ENCODE results near the gene TFAM. TPM values are rescaled to one million over a fixed set of nuclear protein-coding genes. Genes with fewer than 3 reads are reported as not detected.
"Not testable (repeated sequence)": the region's sequence is repeated elsewhere in the genome, so short reads cannot be mapped to it uniquely, and the experiment has no call there.

TFAM gene
- total RNA-seq, 1 experiment from 2014 or later, result 57.6 TPM

GRCh38 chr10:58415757-58416156 is 30.5 kb downstream of the TFAM start:
- no peaks in the 10 kb centered on the region for H4K20me1 ChIP-seq (ENCODE audit: insufficient read depth)
- ATAC-seq, result no peak
- no peaks in the 10 kb centered on the region for H3K36me3 ChIP-seq (ENCODE audit: control insufficient read depth in 1 of 2, insufficient read depth in 2 of 2, low read length in 2 of 2)
- BruUV-seq (replicated peaks), result no TSS peak
- TF ChIP-seq ZFX (IDR thresholded peaks at IDR 0.05) (no peak), EZH2phosphoT487 (IDR thresholded peaks at IDR 0.05; ENCODE audit: borderline replicate concordance) (no peak), ATF3 (IDR thresholded peaks at IDR 0.05) (no peak), TCF7L2 (IDR thresholded peaks at IDR 0.05; ENCODE audit: borderline replicate concordance, extremely low read depth, insufficient read depth, insufficient read length) (no peak), RAD21 (IDR thresholded peaks at IDR 0.05; ENCODE audit: low read depth) (no peak), EGR1 (IDR thresholded peaks at IDR 0.05; ENCODE audit: low read depth) (no peak), JUND (IDR thresholded peaks at IDR 0.05) (no peak), YY1 (IDR thresholded peaks at IDR 0.05; ENCODE audit: extremely low read depth, insufficient replicate concordance, low read depth, low read length) (no peak), ELF1 (IDR thresholded peaks at IDR 0.05; ENCODE audit: borderline replicate concordance, low read depth) (no peak), SP1 (IDR thresholded peaks at IDR 0.05; ENCODE audit: low read depth) (no peak), FOSL1 (IDR thresholded peaks at IDR 0.05; ENCODE audit: low read depth) (no peak), POLR2A (IDR thresholded peaks at IDR 0.05; ENCODE audit: borderline replicate concordance, extremely low read depth, insufficient read depth, insufficient read length) (no peak), SRF (IDR thresholded peaks at IDR 0.05; ENCODE audit: low read depth) (no peak), CTCF (IDR thresholded peaks at IDR 0.05 in 2 of 3, conservative IDR thresholded peaks at IDR 0.05 in 1 of 3; ENCODE audit: borderline replicate concordance in 1 of 3, insufficient read depth in 1 of 3, low read depth in 2 of 3, low read length in 2 of 3) (no peak), REST (IDR thresholded peaks at IDR 0.05; ENCODE audit: low read depth) (no peak), MAX (IDR thresholded peaks at IDR 0.05) (no peak), ZNF274 (IDR thresholded peaks at IDR 0.05; ENCODE audit: low read depth, low read length) (no peak), CEBPB (IDR thresholded peaks at IDR 0.05; ENCODE audit: low read depth) (no peak)
- H3K9me2 ChIP-seq (ENCODE audit: insufficient read depth), result no peaks in the 10 kb centered on the region
- no peak overlapping the region for H3K4me3 ChIP-seq (replicated peaks in 1 of 2; ENCODE audit: low read depth in 1 of 2, low read length in 2 of 2)
- no peak overlapping the region for H3K9ac ChIP-seq (ENCODE audit: low read length)
- H2AFZ ChIP-seq (ENCODE audit: low read depth, low read length, poor library complexity, severe bottlenecking), result no peak overlapping the region
- H3K4me2 ChIP-seq (ENCODE audit: low read length), result no peak overlapping the region
- ChIA-PET POLR2A (no interaction called here), CTCF (interaction anchor here (1.6 kb wide), 1 partner anchor 19 kb away, joined by 4 read pairs; no protein-coding TSS in a partner anchor), RAD21 (ENCODE audit: low non-redundant PET in 1 of 2, low total read pairs in 2 of 2, uncharacterized antibody in 2 of 2, unreplicated experiment in 2 of 2) (no interaction called here)
- no peaks in the 10 kb centered on the region for H3K9me3 ChIP-seq (ENCODE audit: control insufficient read depth in 1 of 2, insufficient read depth in 1 of 2, low read depth in 1 of 2, low read length in 2 of 2)
- H3K27ac ChIP-seq (ENCODE audit: low read depth, low read length), result no peak overlapping the region
- H3K4me1 ChIP-seq (ENCODE audit: control insufficient read depth in 1 of 2, insufficient read depth in 2 of 2, low read length in 2 of 2), result no peaks in the 10 kb centered on the region
- intact Hi-C loops (cut with micrococcal nuclease), result loop anchor here (10.0 kb wide), 2 partner anchors 819 to 1209 kb away; no protein-coding TSS in a partner anchor
- no peak for DNase-seq (ENCODE audit: low read depth, low spot score)
- H3K79me2 ChIP-seq (ENCODE audit: insufficient read depth, low read length), result no peaks in the 10 kb centered on the region
- H3K27me3 ChIP-seq (ENCODE audit: insufficient read depth, low read length), result no peaks in the 10 kb centered on the region

- POLR2A ChIA-PET; BruUV-seq (replicated peaks); H2AFZ ChIP-seq (ENCODE audit: low read depth, low read length, poor library complexity, severe bottlenecking); H3K4me1 ChIP-seq (ENCODE audit: control insufficient read depth in 1 of 2, insufficient read depth in 2 of 2, low read length in 2 of 2); H3K27me3 ChIP-seq (ENCODE audit: insufficient read depth, low read length); DNase-seq (ENCODE audit: low read depth, low spot score); RAD21 ChIA-PET (ENCODE audit: low non-redundant PET in 1 of 2, low total read pairs in 2 of 2, uncharacterized antibody in 2 of 2, unreplicated experiment in 2 of 2); H3K36me3 ChIP-seq (ENCODE audit: control insufficient read depth in 1 of 2, insufficient read depth in 2 of 2, low read length in 2 of 2); H3K4me3 ChIP-seq (replicated peaks in 1 of 2; ENCODE audit: low read depth in 1 of 2, low read length in 2 of 2); H3K9me3 ChIP-seq (ENCODE audit: control insufficient read depth in 1 of 2, insufficient read depth in 1 of 2, low read depth in 1 of 2, low read length in 2 of 2); CTCF ChIA-PET; H4K20me1 ChIP-seq (ENCODE audit: insufficient read depth); H3K4me2 ChIP-seq (ENCODE audit: low read length); H3K27ac ChIP-seq (ENCODE audit: low read depth, low read length); H3K79me2 ChIP-seq (ENCODE audit: insufficient read depth, low read length); H3K9me2 ChIP-seq (ENCODE audit: insufficient read depth); ATAC-seq; H3K9ac ChIP-seq (ENCODE audit: low read length): not testable (repeated sequence)
- intact Hi-C loops (cut with micrococcal nuclease), result loop anchor here (10.0 kb wide), 2 partner anchors 817 to 1207 kb away; no protein-coding TSS in a partner anchor
Observed at GRCh38 chr10:58417902-58418301, 32.7 kb downstream of the TFAM start.

Measured in HCT116 (cell line).